ENCODE results near the gene GALT. TPM values are rescaled to one million over a fixed set of nuclear protein-coding genes. Genes with fewer than 3 reads are reported as not detected.
A peak's percentile ranks its signal among the peaks of the same experiment; 100 is the strongest.

GALT gene
- total RNA-seq, 3 donors from 2014 or later, result 26.1 to 37.0 (median 36.7) TPM

- Histone ChIP-seq H3K27ac (peak overlapping the region; percentile 84 to 89), H3K4me3 (peak overlapping the region; percentile 71 to 78 (median 78)), H3K27me3 (no peaks in the 10 kb centered on the region), H3K36me3 (no peaks in the 10 kb centered on the region), H3K4me1 (peaks cover 4 to 13% of the 10 kb centered on the region in 2 donors), H3K9me3 (no peaks in the 10 kb centered on the region)
- TF ChIP-seq POLR2A (IDR thresholded peaks at IDR 0.05) (no peak), CTCF (IDR thresholded peaks at IDR 0.05) (no peak), POLR2AphosphoS5 (IDR thresholded peaks at IDR 0.05) (no peak)
- intact Hi-C loops (cut with DNase I; ENCODE audit: low total_unique reads), result no loop called here
- DNase-seq (ENCODE audit: low spot score in 2 of 2), result no peak
Measured at GRCh38 chr9:34647651-34648050, 1.2 kb downstream of the GALT start.

GRCh38 chr9:34648673-34649072 lies 2.2 kb downstream of the GALT start:
- Histone ChIP-seq H3K27me3 (no peaks in the 10 kb centered on the region), H3K9me3 (no peaks in the 10 kb centered on the region), H3K4me3 (no peak overlapping the region), H3K4me1 (peaks cover 10 to 23% of the 10 kb centered on the region in 2 donors), H3K36me3 (no peaks in the 10 kb centered on the region), H3K27ac (peak overlapping the region; percentile 13 to 84)
- no peak for DNase-seq (ENCODE audit: low spot score in 2 of 2)
- TF ChIP-seq POLR2A (IDR thresholded peaks at IDR 0.05) (no peak), CTCF (IDR thresholded peaks at IDR 0.05) (no peak), POLR2AphosphoS5 (IDR thresholded peaks at IDR 0.05) (no peak)
- intact Hi-C loops (cut with DNase I; ENCODE audit: low total_unique reads), result no loop called here

- TF ChIP-seq POLR2A (IDR thresholded peaks at IDR 0.05), result no peak
- no peak for TF ChIP-seq CTCF (IDR thresholded peaks at IDR 0.05)
- no peak for TF ChIP-seq POLR2AphosphoS5 (IDR thresholded peaks at IDR 0.05)
- no peaks in the 10 kb centered on the region for H3K9me3 ChIP-seq
- intact Hi-C loops (cut with DNase I; ENCODE audit: low total_unique reads), result no loop called here
- peak overlapping the region; percentile 90 to 93 for H3K27ac ChIP-seq
- DNase-seq (ENCODE audit: low spot score in 2 of 2), result no peak
- H3K4me3 ChIP-seq, result no peak overlapping the region
- peaks cover 15 to 43% of the 10 kb centered on the region in 2 donors for H3K4me1 ChIP-seq
- no peaks in the 10 kb centered on the region for H3K36me3 ChIP-seq
- H3K27me3 ChIP-seq, result no peaks in the 10 kb centered on the region
Measured at GRCh38 chr9:34650816-34651215, 4.3 kb downstream of the GALT start.

GRCh38 chr9:34651321-34651720 lies 4.8 kb downstream of the GALT start:
- peaks cover 15 to 43% of the 10 kb centered on the region in 2 donors for H3K4me1 ChIP-seq
- intact Hi-C loops (cut with DNase I; ENCODE audit: low total_unique reads), result no loop called here
- H3K4me3 ChIP-seq, result peak overlapping the region; percentile 42 to 69 (median 50)
- peak overlapping the region; percentile 90 to 93 for H3K27ac ChIP-seq
- no peak for TF ChIP-seq POLR2A (IDR thresholded peaks at IDR 0.05)
- no peak for TF ChIP-seq POLR2AphosphoS5 (IDR thresholded peaks at IDR 0.05)
- no peak for TF ChIP-seq CTCF (IDR thresholded peaks at IDR 0.05)
- no peaks in the 10 kb centered on the region for H3K27me3 ChIP-seq
- no peaks in the 10 kb centered on the region for H3K9me3 ChIP-seq
- H3K36me3 ChIP-seq, result no peaks in the 10 kb centered on the region
- peak in 1 of 2 donors; percentile 53 for DNase-seq (ENCODE audit: low spot score in 2 of 2)

GRCh38 chr9:34651876-34652601 lies 5.6 kb downstream of the GALT start, which contains the start of gene IL11RA:
IL11RA (plus strand) TSS chr9:34652185; CDS start chr9:34655218, 3,033 bp downstream.
- no peaks in the 10 kb centered on the region for H3K36me3 ChIP-seq
- peak; percentile 75 to 83 for DNase-seq (ENCODE audit: low spot score in 2 of 2)
- no peaks in the 10 kb centered on the region for H3K27me3 ChIP-seq
- peaks cover 14 to 43% of the 10 kb centered on the region in 2 donors for H3K4me1 ChIP-seq
- intact Hi-C loops (cut with DNase I; ENCODE audit: low total_unique reads), result no loop called here
- H3K4me3 ChIP-seq, result peak within 1 kb of the TSS; percentile 42 to 69 (median 50)
- H3K9me3 ChIP-seq, result no peaks in the 10 kb centered on the region
- H3K27ac ChIP-seq, result peak within 1 kb of the TSS; percentile 90 to 93
- TF ChIP-seq CTCF (IDR thresholded peaks at IDR 0.05) (no peak), POLR2AphosphoS5 (IDR thresholded peaks at IDR 0.05) (peak in 2 of 3 donors; percentile 39 to 40)

All from breast epithelium (tissue), 4 donors.